ENCODE measurements around the gene HAUS1.
"Not testable (repeated sequence)": the region's sequence is repeated elsewhere in the genome, so short reads cannot be mapped to it uniquely, and the experiment has no call there.

The HAUS1 gene

GRCh38 chr18:46080156-46080555, 24.0 kb upstream of the HAUS1 start:
- in situ Hi-C loops (cut with HindIII; ENCODE audit: low pct_ligation_motif_present, low pct_unique_long_range_greater_than_20kb, low sequenced_read_pairs): loop anchor here (25.0 kb wide), 1 partner anchor 168 kb away; no protein-coding TSS in a partner anchor
- no peak for DNase-seq

- no peak for DNase-seq
- in situ Hi-C loops (cut with HindIII; ENCODE audit: low pct_ligation_motif_present, low pct_unique_long_range_greater_than_20kb, low sequenced_read_pairs): loop anchor here (25.0 kb wide), 1 partner anchor 172 kb away; no protein-coding TSS in a partner anchor
Measured at GRCh38 chr18:46084431-46084830, 19.8 kb upstream of the HAUS1 start.

GRCh38 chr18:46088501-46088900, 15.7 kb upstream of the HAUS1 start:
- DNase-seq: not testable (repeated sequence)
- in situ Hi-C loops (cut with HindIII; ENCODE audit: low pct_ligation_motif_present, low pct_unique_long_range_greater_than_20kb, low sequenced_read_pairs): loop anchor here (25.0 kb wide), 1 partner anchor 176 kb away; no protein-coding TSS in a partner anchor

- DNase-seq: no peak
- in situ Hi-C loops (cut with HindIII; ENCODE audit: low pct_ligation_motif_present, low pct_unique_long_range_greater_than_20kb, low sequenced_read_pairs): loop anchor here (25.0 kb wide), 1 partner anchor 183 kb away; no protein-coding TSS in a partner anchor
Measured at GRCh38 chr18:46095532-46095931, 8.7 kb upstream of the HAUS1 start.

- DNase-seq: peak; percentile 10
- in situ Hi-C loops (cut with HindIII; ENCODE audit: low pct_ligation_motif_present, low pct_unique_long_range_greater_than_20kb, low sequenced_read_pairs): loop anchor here (25.0 kb wide), 1 partner anchor 184 kb away; no protein-coding TSS in a partner anchor
Measured at GRCh38 chr18:46096651-46097300, 7.4 kb upstream of the HAUS1 start.

- in situ Hi-C loops (cut with HindIII; ENCODE audit: low pct_ligation_motif_present, low pct_unique_long_range_greater_than_20kb, low sequenced_read_pairs): loop anchor here (25.0 kb wide), 1 partner anchor 185 kb away; no protein-coding TSS in a partner anchor
- no peak for DNase-seq
Measured at GRCh38 chr18:46097431-46097800, 6.8 kb upstream of the HAUS1 start.

- in situ Hi-C loops (cut with HindIII; ENCODE audit: low pct_ligation_motif_present, low pct_unique_long_range_greater_than_20kb, low sequenced_read_pairs): loop anchor here (25.0 kb wide), 1 partner anchor 186 kb away; no protein-coding TSS in a partner anchor
Measured at GRCh38 chr18:46097801-46098615, 6.2 kb upstream of the HAUS1 start, which contains the start of gene ATP5F1A. TSS of gene ATP5F1A (minus strand) at chr18:46098296. CDS start at chr18:46098231, 65 bp downstream.

GRCh38 chr18:46098616-46098933, 5.6 kb upstream of the HAUS1 start:
- in situ Hi-C loops (cut with HindIII; ENCODE audit: low pct_ligation_motif_present, low pct_unique_long_range_greater_than_20kb, low sequenced_read_pairs): loop anchor here (25.0 kb wide), 1 partner anchor 186 kb away; no protein-coding TSS in a partner anchor
- no peak for DNase-seq

More at GRCh38 chr18:46097801-46098615, 6.2 kb upstream of the HAUS1 start, which contains the start of gene ATP5F1A:
- peak; percentile 80 for DNase-seq

GRCh38 chr18:46099463-46099862, 4.7 kb upstream of the HAUS1 start:
- DNase-seq: no peak
- in situ Hi-C loops (cut with HindIII; ENCODE audit: low pct_ligation_motif_present, low pct_unique_long_range_greater_than_20kb, low sequenced_read_pairs): loop anchor here (25.0 kb wide), 1 partner anchor 187 kb away; no protein-coding TSS in a partner anchor

GRCh38 chr18:46109386-46109785, 5.2 kb downstream of the HAUS1 start:
- in situ Hi-C loops (cut with HindIII; ENCODE audit: low pct_ligation_motif_present, low pct_unique_long_range_greater_than_20kb, low sequenced_read_pairs): no loop called here
- DNase-seq: no peak

GRCh38 chr18:46110406-46110805, 6.2 kb downstream of the HAUS1 start:
- in situ Hi-C loops (cut with HindIII; ENCODE audit: low pct_ligation_motif_present, low pct_unique_long_range_greater_than_20kb, low sequenced_read_pairs): no loop called here
- no peak for DNase-seq

- in situ Hi-C loops (cut with HindIII; ENCODE audit: low pct_ligation_motif_present, low pct_unique_long_range_greater_than_20kb, low sequenced_read_pairs): no loop called here
- no peak for DNase-seq
Measured at GRCh38 chr18:46113751-46114150, 9.6 kb downstream of the HAUS1 start.

GRCh38 chr18:46126625-46127024, 22.4 kb downstream of the HAUS1 start:
- in situ Hi-C loops (cut with HindIII; ENCODE audit: low pct_ligation_motif_present, low pct_unique_long_range_greater_than_20kb, low sequenced_read_pairs); DNase-seq: not testable (repeated sequence)

- in situ Hi-C loops (cut with HindIII; ENCODE audit: low pct_ligation_motif_present, low pct_unique_long_range_greater_than_20kb, low sequenced_read_pairs): no loop called here
- no peak for DNase-seq
Measured at GRCh38 chr18:46130061-46130460, 25.9 kb downstream of the HAUS1 start.

GRCh38 chr18:46130549-46130948, 26.4 kb downstream of the HAUS1 start:
- DNase-seq; in situ Hi-C loops (cut with HindIII; ENCODE audit: low pct_ligation_motif_present, low pct_unique_long_range_greater_than_20kb, low sequenced_read_pairs): not testable (repeated sequence)

GRCh38 chr18:46133534-46133933, 29.3 kb downstream of the HAUS1 start:
- no peak for DNase-seq
- in situ Hi-C loops (cut with HindIII; ENCODE audit: low pct_ligation_motif_present, low pct_unique_long_range_greater_than_20kb, low sequenced_read_pairs): no loop called here

- in situ Hi-C loops (cut with HindIII; ENCODE audit: low pct_ligation_motif_present, low pct_unique_long_range_greater_than_20kb, low sequenced_read_pairs): no loop called here
- DNase-seq: no peak
Measured at GRCh38 chr18:46134920-46135675, 30.9 kb downstream of the HAUS1 start.

- in situ Hi-C loops (cut with HindIII; ENCODE audit: low pct_ligation_motif_present, low pct_unique_long_range_greater_than_20kb, low sequenced_read_pairs): no loop called here
- no peak for DNase-seq
Measured at GRCh38 chr18:46140173-46140572, 36.0 kb downstream of the HAUS1 start.

GRCh38 chr18:46141199-46141598, 37.0 kb downstream of the HAUS1 start:
- in situ Hi-C loops (cut with HindIII; ENCODE audit: low pct_ligation_motif_present, low pct_unique_long_range_greater_than_20kb, low sequenced_read_pairs): no loop called here

More at GRCh38 chr18:46141199-46141598, 37.0 kb downstream of the HAUS1 start:
- DNase-seq: no peak

Measured in ACHN (cell line).